ENCODE measurements around the gene TRPM7. TPM values are rescaled to one million over a fixed set of nuclear protein-coding genes. Genes with fewer than 3 reads are reported as not detected.
A peak's percentile ranks its signal among the peaks of the same experiment; 100 is the strongest.

TRPM7 gene
- total and polyA plus RNA-seq, 12 donors, result 6.7 to 42.4 (median 28.1) TPM

DNA sequence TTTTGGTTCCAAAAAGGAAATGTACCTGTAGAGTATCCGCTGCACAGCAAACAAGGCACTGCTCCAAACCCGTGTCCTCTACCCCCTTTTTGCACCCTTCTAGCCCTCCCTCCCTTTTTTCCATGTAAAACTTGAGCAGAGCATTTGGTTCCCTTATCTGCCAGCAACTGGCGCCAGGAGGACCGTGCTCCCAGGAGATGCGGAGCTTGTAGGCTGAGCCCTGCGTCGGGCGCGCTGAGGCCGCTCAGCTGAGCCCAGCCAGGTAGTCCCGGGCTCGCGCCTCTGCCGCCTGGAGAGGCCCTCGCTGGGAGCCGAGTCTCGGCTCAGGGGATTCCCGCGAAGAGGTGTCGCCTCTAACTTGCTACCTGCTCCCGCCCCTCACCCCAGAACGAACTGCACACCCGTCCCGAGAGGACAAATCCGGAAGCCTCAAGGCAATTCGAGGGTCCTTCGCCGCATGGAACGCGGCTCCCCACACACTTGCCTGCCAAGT, 575 bp downstream of the TRPM7 start:
- H3K4me3 ChIP-seq, result peak overlapping the region; percentile 45 to 96 (median 80)
- H3K27me3 ChIP-seq, result no peaks in the 10 kb centered on the region
- intact Hi-C loops (cut with DNase I), result loop anchor here in 9 of 10 donors (1.0 to 10.0 kb wide), 9 partner anchors 69 to 219 kb away; partner anchors contain the start of genes SPPL2A (in 6 of the 9) and AP4E1 (in 1 of the 9)
- ATAC-seq, result peak; percentile 56 to 92 (median 88)
- peaks cover 0 to 30% (median 5%) of the 10 kb centered on the region in 9 donors for H3K36me3 ChIP-seq
- TF ChIP-seq, protein P1, sequence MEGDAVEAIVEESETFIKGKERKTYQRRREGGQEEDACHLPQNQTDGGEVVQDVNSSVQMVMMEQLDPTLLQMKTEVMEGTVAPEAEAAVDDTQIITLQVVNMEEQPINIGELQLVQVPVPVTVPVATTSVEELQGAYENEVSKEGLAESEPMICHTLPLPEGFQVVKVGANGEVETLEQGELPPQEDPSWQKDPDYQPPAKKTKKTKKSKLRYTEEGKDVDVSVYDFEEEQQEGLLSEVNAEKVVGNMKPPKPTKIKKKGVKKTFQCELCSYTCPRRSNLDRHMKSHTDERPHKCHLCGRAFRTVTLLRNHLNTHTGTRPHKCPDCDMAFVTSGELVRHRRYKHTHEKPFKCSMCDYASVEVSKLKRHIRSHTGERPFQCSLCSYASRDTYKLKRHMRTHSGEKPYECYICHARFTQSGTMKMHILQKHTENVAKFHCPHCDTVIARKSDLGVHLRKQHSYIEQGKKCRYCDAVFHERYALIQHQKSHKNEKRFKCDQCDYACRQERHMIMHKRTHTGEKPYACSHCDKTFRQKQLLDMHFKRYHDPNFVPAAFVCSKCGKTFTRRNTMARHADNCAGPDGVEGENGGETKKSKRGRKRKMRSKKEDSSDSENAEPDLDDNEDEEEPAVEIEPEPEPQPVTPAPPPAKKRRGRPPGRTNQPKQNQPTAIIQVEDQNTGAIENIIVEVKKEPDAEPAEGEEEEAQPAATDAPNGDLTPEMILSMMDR (IDR thresholded peaks at IDR 0.05), result peak in 1 of 9 donors; percentile 3
- H3K27ac ChIP-seq, result peak overlapping the region; percentile 81 to 98 (median 97)
- H3K9me3 ChIP-seq, result no peaks in the 10 kb centered on the region
- WGBS, 2 donors, result 0% methylated on average over 30 of the region's 30 CpGs
- H3K4me1 ChIP-seq, result peaks cover 4 to 62% (median 46%) of the 10 kb centered on the region in 9 donors
- DNase-seq, result peak; percentile 57 to 71

DNA sequence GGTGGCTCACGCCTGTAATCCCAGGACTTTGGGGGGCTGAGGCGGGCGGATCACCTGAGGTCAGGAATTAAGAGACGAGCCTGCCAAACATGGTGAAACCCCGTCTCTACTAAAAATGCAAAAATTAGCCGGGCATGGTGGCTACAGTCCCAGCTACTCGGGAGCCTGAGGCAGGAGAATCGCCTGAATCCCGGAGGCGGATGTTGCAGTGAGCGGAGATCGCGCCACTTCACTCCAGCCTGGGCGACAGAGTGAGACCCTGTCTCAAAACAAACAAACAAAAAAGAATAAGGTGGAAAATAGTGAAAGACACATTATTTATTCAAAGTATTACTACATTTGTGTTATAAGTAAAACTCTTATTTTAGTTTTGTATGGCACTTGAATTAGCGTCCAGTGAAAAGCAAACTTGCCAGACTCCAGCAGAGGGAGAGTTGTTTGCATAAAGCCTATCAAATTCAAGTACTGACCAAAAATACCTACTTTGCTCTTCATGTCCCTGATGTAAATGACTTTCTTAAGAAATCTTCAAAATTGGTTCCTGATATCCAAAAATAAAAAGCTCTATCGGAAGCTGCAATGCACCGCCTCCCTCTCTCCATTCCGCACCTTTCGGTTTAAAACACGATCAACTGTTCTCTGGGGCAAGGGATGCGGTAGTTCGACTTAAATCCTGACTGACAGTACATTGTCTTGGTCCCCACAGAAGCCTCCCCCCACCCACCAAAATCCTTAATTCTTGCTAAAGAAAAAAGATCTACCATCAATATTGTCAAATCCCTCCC, 1.2 kb downstream of the TRPM7 start:
- ATAC-seq (no peak), DNase-seq (no peak)
- H3K4me3 ChIP-seq, result peak overlapping the region; percentile 45 to 96 (median 80)
- WGBS, 2 donors, result 33 to 41% methylated on average over 22 of the region's 22 CpGs
- TF ChIP-seq, protein P1 (IDR thresholded peaks at IDR 0.05), result peak in 1 of 9 donors; percentile 20
- peaks cover 0 to 30% (median 5%) of the 10 kb centered on the region in 9 donors for H3K36me3 ChIP-seq
- H3K4me1 ChIP-seq, result peaks cover 6 to 68% (median 52%) of the 10 kb centered on the region in 9 donors
- H3K9me3 ChIP-seq, result no peaks in the 10 kb centered on the region
- no peaks in the 10 kb centered on the region for H3K27me3 ChIP-seq
- intact Hi-C loops (cut with DNase I), result loop anchor here in 8 of 10 donors (2.0 to 10.0 kb wide), 7 partner anchors 69 to 219 kb away; partner anchors contain the start of genes SPPL2A (in 4 of the 8) and AP4E1 (in 1 of the 8)
- H3K27ac ChIP-seq, result peak overlapping the region; percentile 81 to 98 (median 97)

GRCh38 chr15:50681467-50681866, 5.1 kb downstream of the TRPM7 start:
- no peak for ATAC-seq
- Histone ChIP-seq H3K4me3 (no peak overlapping the region), H3K9me3 (no peaks in the 10 kb centered on the region), H3K4me1 (peaks cover 6 to 77% (median 49%) of the 10 kb centered on the region in 9 donors), H3K27me3 (no peaks in the 10 kb centered on the region), H3K36me3 (peaks cover 0 to 30% (median 5%) of the 10 kb centered on the region in 9 donors), H3K27ac (no peak overlapping the region)
- TF ChIP-seq, protein P1 (IDR thresholded peaks at IDR 0.05), result no peak
- intact Hi-C loops (cut with DNase I), result loop anchor here in 5 of 10 donors (5.0 to 10.0 kb wide), 5 partner anchors 73 to 223 kb away; partner anchors contain the start of genes SPPL2A (in 2 of the 5) and AP4E1 (in 1 of the 5)
- DNase-seq, result no peak

GRCh38 chr15:50676799-50677483, 9.7 kb downstream of the TRPM7 start:
- no peaks in the 10 kb centered on the region for H3K27me3 ChIP-seq
- peak overlapping the region in 2 of 10 donors; percentile 28 to 37 for H3K27ac ChIP-seq
- TF ChIP-seq, protein P1 (IDR thresholded peaks at IDR 0.05), result no peak
- 56 to 66% methylated on average over 6 of the region's 6 CpGs for WGBS, 2 donors
- H3K4me3 ChIP-seq, result no peak overlapping the region
- intact Hi-C loops (cut with DNase I), result loop anchor here in 7 of 10 donors (1.0 to 10.0 kb wide), 9 partner anchors 35 to 230 kb away; partner anchors contain the start of gene AP4E1 (in 2 of the 7)
- H3K36me3 ChIP-seq, result peaks cover 0 to 27% (median 0%) of the 10 kb centered on the region in 9 donors
- H3K4me1 ChIP-seq, result peaks cover 2 to 57% (median 24%) of the 10 kb centered on the region in 9 donors
- ATAC-seq, result peak in 4 of 8 donors; percentile 25 to 75 (median 40)
- no peaks in the 10 kb centered on the region for H3K9me3 ChIP-seq
- no peak for DNase-seq

All from heart right ventricle (tissue), 16 donors.